Sigmoid colon (tissue), 4 donors: ENCODE results near the gene KEL.

ENCODE experiments used
- CTCF ChIP-seq, 4 experiments: fragments of 450-650 bp in 3 of 4; fragments of 200-600 bp in 1 of 4; IDR thresholded peaks; one replicate each; pipeline ENCODE4 v1.5.1; 2016 to 2019; ENCODE audit warnings: antibody characterized with exemption in 4 of 4, mild to moderate bottlenecking in 3 of 4, moderate library complexity in 2 of 4
- POLR2AphosphoS5 ChIP-seq, 4 donors: sonication (generic); formaldehyde crosslinking; IDR thresholded peaks; one replicate each; pipeline ENCODE4 v1.6.1; 2017; ENCODE audit warnings: antibody characterized with exemption in 4 of 4

- TF ChIP-seq CTCF (IDR thresholded peaks at IDR 0.05) (no peak), POLR2AphosphoS5 (IDR thresholded peaks at IDR 0.05) (no peak)
Measured at GRCh38 chr7:142950235-142950634, 11.9 kb downstream of the KEL start.
